ENCODE data around the gene TMEM242.

The TMEM242 gene

DNA sequence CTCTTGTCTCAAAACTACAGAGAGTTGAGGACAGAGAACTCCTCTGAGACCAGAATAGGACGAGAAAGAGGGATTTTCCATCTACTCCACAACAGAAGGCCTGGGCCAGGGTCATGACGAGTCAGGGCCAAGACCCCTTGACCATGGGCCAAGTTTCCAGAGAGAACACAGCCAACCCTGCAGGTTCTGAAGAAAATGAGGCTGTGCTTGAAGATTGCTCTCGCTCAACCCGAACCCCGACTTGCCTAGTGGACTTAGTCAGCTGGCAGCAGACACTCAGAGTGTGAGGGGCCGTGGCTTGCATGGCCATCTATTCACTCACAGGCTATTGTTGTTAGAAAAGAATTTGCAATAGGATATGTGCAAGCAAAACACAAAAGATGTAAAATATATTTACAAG, 54.5 kb downstream of the TMEM242 start:
- DNase-seq: no peak

DNA sequence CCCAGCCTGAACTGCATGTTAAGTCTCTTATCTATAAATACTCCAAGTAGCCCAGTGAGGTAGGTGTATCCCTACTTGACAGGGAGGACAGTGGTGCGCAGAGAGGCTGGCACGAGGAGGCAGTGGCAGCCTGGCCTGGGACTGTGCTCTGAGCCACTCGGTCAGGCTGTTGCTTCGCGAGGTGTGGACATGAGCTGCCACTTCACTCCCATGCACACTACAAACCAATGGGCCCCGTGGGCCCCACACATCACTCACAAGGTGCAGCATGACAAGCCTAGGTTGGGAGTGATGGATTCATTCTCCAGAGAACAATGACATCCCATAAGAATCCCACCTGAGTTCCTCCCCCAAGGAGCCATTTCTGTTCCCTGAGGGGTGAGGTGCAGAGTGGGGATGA, 54.9 kb downstream of the TMEM242 start:
- DNase-seq: no peak

DNA sequence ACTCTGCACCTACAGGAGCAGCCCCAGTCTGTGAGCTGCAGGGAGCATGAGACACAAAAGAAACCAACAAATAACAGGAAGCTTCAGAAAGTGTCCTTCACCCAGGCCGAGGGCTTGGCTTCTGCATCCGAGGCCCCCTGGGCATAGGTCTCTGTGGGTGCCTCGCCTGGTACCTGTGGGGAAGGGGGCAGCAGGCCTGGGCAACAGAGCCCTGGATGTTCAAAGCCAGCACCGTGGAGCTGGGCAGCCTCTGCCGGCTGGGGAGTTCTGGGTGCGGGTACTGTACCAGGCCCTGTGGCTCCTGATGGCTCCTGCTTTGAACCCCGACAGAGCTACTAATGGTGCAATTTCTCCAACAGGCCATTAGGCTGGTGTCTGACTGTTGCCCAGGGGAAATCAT, 55.7 kb downstream of the TMEM242 start:
- DNase-seq: no peak

DNA sequence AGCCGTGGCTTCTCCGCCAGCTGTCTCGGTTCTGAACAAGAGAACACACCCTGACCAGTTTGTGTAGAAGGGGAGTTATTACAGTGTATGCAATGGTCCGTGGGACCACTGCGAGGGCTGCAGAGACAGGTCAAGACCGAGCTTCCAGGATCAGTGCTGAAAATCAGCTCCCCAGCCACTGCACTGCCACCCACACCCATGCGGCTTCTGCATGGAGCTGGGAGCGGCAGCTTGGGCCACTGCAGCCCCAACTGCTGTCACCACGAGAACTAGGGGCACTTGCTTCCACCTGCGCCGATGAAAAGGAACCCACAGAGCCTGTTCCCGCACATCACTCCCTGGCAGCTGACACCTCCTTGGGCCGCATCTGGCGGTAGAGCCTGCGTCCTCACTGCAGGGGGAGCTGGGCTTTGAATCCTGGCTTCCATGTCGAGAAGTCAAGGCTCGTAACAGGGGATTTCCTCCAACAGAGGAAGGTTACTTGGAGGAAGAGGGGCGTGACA, 56.2 kb downstream of the TMEM242 start:
- no peak for DNase-seq

DNA sequence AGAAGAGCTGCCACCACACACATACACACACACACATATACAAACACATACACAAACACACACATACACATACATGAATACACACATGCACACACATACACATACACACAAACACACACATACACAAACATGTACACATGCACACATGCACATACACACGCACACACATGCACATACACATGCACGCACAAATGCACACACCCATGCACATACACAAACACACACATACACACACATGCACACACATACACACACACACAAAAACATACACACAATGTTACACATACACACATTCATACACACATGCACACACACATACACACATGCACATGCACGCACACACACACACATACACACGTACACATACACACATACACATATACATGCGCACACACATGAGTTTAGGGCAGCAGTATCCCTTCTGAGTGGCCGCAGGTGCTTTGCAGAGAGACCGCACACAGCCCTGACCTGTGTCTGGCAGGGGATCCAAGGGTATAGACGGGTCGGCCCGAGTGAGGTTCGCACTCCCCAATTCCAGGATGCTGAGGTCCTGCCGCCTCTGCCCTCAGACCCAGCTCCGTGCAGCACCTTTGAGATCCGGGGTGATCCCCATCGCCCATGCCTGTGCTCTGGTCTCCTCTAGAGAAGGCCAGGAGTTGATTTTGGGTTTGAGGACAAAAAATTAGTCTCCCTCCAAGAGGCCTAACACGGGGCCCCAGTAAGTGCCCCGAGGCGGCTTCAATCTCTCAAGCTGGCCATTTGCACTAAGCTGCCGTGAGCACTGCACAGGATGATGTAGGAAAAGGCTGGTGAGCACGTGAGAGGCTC, 56.8 kb downstream of the TMEM242 start:
- no peak for DNase-seq

DNA sequence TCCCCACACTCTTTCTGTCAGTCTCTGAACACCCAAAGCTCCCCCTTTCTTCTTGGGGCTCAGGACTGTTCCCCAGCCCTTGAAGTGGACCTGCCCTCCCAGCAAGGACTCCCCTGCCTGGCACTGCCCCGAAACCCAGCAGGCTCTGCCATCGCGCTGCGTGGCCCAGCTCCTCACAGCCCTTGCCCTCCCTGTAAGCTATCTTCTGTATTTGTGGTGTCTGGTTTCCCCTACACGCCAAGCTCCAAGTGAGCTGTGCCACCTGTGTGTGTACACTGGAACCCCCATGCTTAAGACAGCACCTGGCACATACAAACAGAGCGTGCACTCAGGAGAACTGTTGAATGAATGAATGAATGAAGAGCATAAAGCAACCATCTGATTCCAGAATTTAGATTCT, 57.7 kb downstream of the TMEM242 start:
- no peak for DNase-seq

DNA sequence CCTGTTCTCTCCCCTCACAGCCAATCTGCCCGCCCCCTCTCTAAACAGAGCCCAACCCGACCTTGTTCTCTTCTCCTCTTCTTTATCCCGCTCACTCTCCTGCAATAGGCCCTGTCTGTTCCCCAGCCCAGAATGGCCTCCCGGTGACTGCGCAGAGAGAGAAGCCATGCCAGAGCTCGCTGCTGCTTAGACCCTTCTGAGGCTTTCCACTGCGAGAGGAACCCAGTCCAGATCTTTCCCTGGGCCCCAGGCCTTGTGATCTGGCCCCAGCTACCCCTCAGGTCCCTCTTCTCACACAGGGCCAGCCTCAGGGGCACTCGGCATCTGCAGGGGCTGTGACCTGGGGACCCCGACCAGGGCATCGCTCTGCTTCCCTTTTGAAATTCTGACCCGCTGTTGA, 58.1 kb downstream of the TMEM242 start:
- no peak for DNase-seq

DNA sequence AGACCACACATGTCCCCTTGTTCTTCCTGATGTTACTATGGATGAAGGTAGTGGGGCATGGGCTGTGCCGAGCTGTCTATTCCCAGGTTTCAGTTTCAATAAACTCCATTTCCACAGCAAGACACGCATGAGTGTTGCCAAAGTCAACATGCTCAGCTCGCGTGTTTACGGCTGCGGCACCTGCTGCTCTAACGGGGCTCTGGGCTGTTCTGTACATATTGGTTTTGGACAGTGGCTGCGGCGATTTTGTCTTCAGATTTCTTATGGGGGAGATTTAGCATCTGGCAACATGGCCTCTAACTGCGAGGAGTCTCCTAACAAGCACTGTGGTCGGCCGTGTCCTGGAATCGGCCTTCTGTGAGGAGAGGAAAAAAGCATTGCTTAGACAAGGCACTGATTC, 58.6 kb downstream of the TMEM242 start:
- DNase-seq: no peak

DNA sequence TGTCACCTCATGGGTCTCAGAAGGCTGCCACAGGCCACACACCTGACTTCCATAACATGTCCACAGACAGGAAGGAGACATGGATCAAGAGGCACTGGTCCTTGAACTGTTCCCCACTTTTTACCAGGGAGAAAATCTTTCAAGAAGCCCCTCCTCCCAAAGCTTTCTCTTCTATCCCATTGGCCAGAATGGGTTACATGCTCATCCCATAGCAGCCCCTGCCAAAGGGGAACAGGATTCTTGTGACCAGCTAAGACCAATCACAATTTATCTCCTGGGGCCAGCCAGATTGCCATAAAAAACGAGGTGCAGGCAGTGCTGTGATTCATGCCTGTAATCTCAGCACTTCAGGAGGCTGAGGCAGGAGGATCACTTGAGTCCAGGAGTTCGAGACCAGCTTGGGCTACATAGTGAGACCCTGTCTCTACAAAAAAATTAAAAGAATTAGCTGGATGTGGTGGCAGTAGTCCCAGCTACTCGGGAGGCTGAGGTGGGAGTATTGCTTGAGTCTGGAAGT, 59.4 kb downstream of the TMEM242 start:
- DNase-seq: no peak

DNA sequence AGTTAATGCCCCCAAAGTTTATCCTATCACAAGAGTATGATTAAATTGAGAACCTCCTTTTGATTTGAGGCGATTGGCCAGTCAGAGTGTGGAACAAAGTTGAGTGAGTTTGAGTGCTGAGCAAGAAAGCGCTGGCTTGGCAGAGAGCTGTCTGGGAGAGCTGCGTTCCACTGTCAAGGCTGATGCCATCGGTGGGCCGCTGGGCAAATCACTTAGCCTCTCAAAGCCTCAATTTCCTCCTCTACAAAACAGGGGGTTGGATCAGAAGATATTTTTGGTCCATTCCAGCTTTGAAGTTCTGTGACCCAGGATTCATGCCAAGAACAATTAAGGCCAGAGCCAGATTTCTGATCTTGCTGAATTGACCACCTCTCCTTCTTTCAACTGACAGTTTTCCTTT, 60.2 kb downstream of the TMEM242 start:
- no peak for DNase-seq

DNA sequence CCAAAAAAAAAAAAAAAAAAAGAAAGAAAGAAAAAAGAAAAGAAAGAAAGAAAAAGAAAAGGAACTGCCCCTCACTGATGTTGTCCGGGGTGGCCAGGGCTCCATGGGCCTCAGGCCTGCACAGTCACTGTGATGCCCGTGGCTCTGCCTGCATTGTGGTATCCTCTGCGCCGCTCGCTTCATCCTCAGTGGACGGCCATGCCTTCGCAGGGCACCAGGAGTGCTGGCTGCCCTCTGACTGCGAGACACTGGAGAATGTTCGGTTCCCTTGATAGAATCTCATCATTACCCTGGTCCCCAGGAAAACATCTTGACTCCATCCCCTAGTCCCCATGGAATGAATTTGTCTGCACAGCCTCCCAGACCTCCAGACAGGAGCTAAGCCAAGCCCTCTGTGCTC, 61.7 kb downstream of the TMEM242 start:
- DNase-seq: no peak

DNA sequence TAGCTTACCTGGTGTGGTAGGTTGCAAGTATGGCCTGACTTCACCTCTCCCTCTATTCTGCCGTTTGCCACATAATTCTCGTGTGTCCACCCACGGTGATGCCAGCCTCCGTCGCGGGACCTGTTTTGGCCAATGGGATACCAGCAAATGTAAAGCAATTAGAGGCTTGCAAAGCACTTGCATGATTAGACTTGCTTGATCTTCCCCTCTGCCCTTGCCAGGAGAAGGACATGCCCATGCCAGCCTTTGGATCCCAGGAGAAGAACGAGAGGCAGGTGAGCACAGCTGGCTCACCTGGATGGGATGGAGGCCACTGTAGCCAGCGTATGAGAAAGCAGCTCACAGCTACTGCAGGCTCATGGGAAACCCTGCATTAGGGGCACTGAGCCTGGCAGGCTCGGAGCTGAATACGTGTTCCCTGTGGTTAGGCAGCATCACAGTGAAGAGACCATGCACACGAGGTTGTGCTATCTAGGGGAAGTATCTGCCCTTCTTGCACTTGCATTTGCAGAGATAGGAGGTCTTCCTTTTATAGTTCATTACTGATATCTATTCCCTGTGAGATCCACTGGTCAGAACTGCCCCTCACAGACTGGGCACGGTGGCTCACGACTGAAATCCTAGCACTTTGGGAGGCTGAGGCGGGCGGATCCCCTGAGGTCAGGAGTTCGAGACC, 62.4 kb downstream of the TMEM242 start:
- no peak for DNase-seq

DNA sequence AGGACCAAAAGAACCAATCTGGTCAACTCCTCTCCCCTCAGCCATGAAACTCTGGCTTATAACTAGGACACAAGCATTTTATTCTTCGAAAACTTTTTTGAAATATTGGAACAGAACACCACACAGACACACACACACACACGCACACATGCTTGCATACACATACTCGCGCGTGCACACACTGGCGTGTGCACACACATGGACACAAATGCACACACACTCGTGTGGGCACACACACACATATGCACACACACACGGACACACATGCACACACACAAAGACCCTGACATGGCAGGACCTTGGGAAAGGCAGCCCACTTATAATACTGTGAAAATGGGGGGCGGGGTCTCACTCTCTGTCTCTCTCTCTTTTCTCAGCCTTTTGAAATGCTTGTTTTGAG, 63.9 kb downstream of the TMEM242 start:
- no peak for DNase-seq

DNA sequence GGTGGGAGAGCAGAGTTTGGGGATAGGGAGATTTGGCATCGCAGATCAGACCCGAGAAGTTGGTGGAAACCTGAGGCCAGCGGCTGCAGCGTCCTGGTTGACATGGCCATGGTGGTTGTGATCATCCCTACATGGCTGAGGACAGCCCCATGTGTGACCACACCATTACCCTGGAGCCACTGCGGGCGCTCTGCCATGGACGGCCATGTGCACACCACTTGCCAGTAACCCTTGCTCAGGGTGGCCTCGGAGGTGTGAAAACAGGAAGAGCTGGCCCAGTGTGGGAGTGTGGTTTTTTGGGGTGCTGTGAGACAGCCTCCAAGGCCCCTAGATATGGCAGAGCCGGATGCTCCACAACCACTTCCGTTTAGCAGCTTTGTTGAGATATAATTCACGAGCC, 64.4 kb downstream of the TMEM242 start:
- no peak for DNase-seq

DNA sequence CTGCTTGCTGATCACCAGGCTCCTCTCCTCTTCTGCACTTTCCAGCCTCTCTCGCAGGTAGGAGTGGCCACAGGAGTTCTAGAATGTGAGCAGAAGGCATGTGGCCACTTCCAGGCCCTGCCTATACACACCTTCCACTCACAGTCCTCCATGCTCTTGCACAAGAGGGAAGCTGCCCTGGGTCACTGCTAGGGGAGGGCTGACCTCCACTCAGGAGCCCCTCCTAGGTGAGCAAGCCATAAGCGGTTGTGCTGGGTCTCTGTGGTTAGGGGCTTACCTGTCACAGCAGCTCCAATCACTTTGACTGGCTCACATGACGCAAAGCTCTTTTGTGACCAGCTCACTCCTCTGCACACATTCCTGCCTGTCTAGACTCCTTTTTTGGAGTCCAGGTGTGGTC, 68.2 kb downstream of the TMEM242 start:
- no peak for DNase-seq

DNA sequence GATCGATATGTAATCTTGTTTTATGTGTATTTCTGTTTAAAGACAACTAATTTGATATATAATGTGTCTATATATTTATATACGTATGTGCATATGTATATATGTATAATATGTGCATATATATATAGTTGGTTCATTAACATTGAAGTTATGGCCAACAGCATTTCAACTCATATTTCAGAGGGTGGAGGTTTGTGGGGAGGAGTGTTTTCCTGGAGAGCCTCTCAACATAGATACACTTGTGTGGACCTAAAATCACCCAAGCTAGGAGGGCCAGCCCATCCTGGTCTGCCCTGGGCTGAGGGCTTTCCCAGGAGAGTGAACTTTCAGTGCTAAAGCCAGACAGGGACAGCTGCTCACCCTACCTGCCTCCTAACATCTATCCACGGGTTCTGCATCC, 68.8 kb downstream of the TMEM242 start:
- DNase-seq: no peak

DNA sequence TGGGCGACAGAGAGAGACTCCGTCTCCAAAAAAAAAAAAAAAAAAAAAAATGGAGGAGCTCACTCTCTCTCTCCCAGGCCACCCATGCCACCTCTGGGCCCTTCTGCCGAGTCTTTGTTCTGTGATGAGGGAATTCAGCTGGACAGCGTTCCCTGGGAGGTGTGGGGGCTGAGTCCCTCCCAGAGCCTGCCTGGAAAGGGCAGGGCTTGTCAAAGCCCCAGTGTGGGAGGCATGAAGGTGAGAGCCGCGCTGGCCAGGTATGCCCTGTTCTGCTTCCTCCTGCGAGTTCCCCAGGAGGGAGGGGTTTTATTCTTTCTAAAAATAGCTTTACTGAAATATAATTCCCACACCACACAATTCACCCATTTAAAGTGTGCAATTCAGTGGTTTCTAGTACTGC, 69.6 kb downstream of the TMEM242 start:
- no peak for DNase-seq

DNA sequence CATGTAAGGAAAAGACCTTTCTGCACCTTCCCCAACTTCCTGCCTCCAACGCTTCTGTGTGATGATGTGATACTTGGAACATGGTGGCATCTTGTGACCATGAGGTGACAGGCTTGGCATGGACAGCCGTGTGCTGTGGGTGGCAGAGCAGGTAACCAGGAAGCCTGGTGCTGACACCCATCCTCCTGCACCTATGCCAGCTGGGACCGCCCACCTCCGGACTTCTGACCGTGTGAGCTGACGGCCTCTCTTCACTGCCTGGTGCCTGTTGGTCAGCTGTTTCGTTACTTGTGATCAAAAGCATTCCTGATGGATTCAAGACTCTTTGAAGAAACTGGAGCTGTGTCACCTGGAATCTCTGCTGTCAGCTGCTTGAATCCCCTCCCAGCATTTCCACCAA, 70.3 kb downstream of the TMEM242 start:
- no peak for DNase-seq

DNA sequence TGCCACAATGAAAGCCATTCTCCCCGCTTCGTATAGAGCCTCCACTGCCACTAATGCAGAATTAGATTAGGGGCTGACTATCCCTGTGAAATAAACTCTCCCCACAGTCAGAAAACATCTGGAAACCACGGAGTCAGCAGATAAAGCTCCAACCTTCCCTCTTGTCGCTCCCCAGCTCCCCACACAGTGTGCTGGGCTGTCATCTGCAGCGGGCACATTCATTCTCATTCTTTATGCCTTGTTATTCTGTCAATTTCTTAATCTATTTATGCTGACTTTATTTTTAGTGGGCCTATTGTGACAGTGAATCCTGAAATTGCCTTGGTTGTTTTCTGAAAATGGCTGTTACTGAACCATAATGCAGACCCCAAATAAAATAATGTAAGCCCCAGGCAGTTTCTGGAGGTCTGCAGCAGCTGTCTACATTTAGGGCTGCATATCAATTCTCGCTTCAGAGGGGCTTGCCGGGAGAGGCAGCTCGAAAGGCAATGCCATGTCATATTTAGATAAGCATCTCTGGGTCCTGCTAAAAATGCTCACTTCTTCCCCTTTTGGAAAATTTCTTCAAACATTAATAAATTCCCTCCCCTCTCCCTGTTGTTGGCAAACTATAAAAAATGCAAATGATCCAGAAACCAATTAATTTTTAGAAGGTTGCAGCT, 71.6 kb downstream of the TMEM242 start:
- no peak for DNase-seq

DNA sequence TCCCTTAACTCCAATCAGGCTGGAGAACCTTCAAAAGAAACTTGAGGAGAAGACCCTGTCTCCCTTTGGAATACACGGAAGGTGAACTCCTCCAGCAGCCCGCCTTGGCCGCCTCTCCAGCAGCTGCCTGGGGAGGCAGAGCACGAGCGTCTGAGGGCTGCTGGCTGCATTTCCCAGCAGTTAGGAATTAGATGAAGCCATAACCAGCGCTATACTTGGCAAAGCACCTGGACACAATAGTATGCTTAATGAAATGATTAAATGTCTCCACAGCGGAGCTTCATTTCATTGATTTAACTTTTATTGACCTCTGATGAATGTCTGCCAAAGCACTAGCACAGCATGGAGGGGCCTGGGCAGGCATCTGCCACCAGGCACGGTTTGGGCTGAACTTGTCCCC, 73.5 kb downstream of the TMEM242 start:
- DNase-seq: no peak

DNA sequence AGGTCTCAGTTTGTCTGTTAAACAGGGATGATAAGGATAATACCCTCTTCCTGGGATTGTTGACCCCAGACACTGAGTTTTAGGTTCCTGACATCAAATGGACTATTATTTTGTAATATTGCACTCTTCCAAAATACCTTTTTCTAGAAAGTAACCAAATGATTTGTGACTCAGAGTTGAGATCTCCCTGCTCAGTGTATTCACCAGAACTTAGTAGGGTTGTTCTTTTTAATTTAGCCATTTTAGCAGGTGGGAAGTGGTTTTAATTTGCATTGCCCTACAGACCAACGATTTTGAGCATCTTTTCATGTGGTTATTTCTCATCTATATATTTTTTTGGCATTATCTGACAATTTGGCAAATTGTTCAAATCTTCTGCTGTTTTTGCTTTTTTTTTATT, 75.1 kb downstream of the TMEM242 start:
- DNase-seq: no peak

DNA sequence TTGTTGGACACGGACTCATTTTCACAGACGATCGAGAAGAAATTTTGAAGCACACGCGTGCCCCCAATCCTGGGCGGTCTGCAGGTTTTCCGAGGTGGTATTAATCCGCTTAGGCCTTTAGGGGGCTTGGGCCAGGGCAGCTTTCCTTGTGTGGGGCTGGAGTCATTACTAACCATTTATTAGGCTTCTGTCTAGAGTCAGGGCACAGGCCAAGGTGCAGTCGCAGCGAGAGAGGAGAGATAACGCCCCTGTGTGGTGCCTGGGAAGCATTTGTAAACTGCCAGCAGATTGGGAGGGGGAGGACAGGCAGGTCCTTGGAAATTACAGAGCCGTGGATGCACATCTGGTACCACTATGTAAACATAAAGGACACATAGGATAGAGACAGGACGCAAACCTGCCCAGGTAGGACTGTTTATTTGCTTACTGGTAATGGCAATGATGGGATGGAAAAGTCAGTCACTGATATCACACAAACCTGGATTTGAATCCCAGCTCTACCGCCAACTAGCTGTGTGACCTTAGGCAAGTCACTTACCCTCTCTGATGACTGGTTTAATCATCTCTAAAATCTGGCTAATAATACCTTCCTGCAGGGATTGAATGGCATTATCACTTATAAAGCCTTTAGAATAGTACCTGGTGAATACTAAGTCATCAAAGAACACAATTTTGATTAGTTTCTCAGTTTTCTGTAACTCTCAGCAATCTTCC, 76.4 kb downstream of the TMEM242 start:
- DNase-seq: no peak

DNA sequence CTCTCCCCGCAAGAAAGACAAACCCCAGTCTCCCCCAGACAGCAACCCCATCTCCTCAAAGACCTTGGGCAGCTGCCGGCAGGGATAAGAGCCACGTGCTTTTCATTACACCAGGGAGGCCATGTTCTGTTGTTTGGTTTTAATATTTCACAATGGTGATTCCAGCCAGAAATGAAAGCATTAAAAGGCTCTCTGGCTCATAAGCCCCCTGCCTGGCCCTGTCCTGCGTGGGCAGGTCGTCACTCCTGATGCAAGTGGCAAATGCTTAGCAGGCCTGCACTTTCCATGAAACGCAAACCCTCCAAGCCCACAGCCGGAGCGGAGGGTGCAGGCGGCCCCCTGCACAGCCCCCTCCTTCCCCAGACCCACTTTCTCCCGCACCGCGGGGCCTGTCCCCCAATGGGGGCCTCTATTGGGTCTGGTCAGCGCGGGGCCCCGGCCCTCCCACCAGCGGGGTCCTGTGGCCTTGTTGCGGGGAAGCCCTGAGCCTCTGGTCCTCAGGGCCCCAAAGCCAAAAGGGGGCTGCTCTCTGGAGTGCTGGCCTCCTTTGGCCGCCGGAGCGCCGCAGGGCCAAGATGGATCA, 77.2 kb downstream of the TMEM242 start:
- DNase-seq: no peak

Measured in OCI-M1 (cell line).